ENCODE measurements around the gene RIMOC1.
"Not testable (repeated sequence)": the region's sequence is repeated elsewhere in the genome, so short reads cannot be mapped to it uniquely, and the experiment has no call there.

RIMOC1 gene

GRCh38 chr5:41892031-41892430 is 12.1 kb upstream of the RIMOC1 start:
- no peak for DNase-seq

GRCh38 chr5:41893074-41893851 is 10.9 kb upstream of the RIMOC1 start:
- DNase-seq, result no peak

- no peak for DNase-seq
Measured at GRCh38 chr5:41896230-41896629, 7.9 kb upstream of the RIMOC1 start.

GRCh38 chr5:41903382-41903891 is 707 bp upstream of the RIMOC1 start:
- no peak for DNase-seq

- no peak for DNase-seq
Measured at GRCh38 chr5:41906151-41906550, 2.0 kb downstream of the RIMOC1 start.

GRCh38 chr5:41908374-41909079 is 4.4 kb downstream of the RIMOC1 start:
- no peak for DNase-seq

GRCh38 chr5:41918105-41918504 is 14.0 kb downstream of the RIMOC1 start:
- no peak for DNase-seq

- DNase-seq, result no peak
Measured at GRCh38 chr5:41921166-41921565, 17.0 kb downstream of the RIMOC1 start.

- no peak for DNase-seq
Measured at GRCh38 chr5:41921874-41922273, 17.7 kb downstream of the RIMOC1 start.

GRCh38 chr5:41924526-41924871 is 20.4 kb downstream of the RIMOC1 start:
- no peak for DNase-seq

GRCh38 chr5:41924872-41925554 is 20.9 kb downstream of the RIMOC1 start, which contains the start of gene FBXO4:
Gene FBXO4 (plus strand): TSS chr5:41925281. CDS start chr5:41925310, 29 bp downstream.
- peak; percentile 92 for DNase-seq

GRCh38 chr5:41925555-41925951 is 21.4 kb downstream of the RIMOC1 start:
- DNase-seq, result peak; percentile 56

GRCh38 chr5:41927604-41928003 is 23.5 kb downstream of the RIMOC1 start:
- DNase-seq, result peak; percentile 10

GRCh38 chr5:41929035-41929434 is 24.9 kb downstream of the RIMOC1 start:
- DNase-seq, result no peak

GRCh38 chr5:41932770-41933169 is 28.6 kb downstream of the RIMOC1 start:
- DNase-seq, result no peak

- no peak for DNase-seq
Measured at GRCh38 chr5:41935544-41935943, 31.4 kb downstream of the RIMOC1 start.

- DNase-seq, result no peak
Measured at GRCh38 chr5:41940641-41941040, 36.5 kb downstream of the RIMOC1 start.

- DNase-seq, result not testable (repeated sequence)
Measured at GRCh38 chr5:41945332-41945955, 41.3 kb downstream of the RIMOC1 start.

GRCh38 chr5:41951224-41951623 is 47.1 kb downstream of the RIMOC1 start:
- no peak for DNase-seq

Data from hematopoietic multipotent progenitor cell treated with erythropoietin and hydrocortisone succinate and interleukin-3 and kit ligand, for 6 days (in vitro differentiated cells).